ENCODE data around the gene PDE4D.

PDE4D gene

GRCh38 chr5:59496524-59497134 lies 396.9 kb downstream of the PDE4D start:
- DNase-seq: peak; percentile 45
- no peaks in the 10 kb centered on the region for H3K79me2 ChIP-seq (ENCODE audit: low read length)
- no peak overlapping the region for H3K9ac ChIP-seq (ENCODE audit: low read length)
- no peaks in the 10 kb centered on the region for H3F3A ChIP-seq (ENCODE audit: insufficient read depth, low read length)
- no peaks in the 10 kb centered on the region for H3K36me3 ChIP-seq (replicated peaks; ENCODE audit: insufficient read depth, low read length)
- H3K4me1 ChIP-seq (ENCODE audit: low read length): peaks cover 10% of the 10 kb centered on the region; the same call in 1 of the 2 replicates
- H3K4me2 ChIP-seq (ENCODE audit: low read depth, low read length): no peak overlapping the region
- no peaks in the 10 kb centered on the region for H3K9me3 ChIP-seq (replicated peaks; ENCODE audit: insufficient read depth, low read length)
- no peaks in the 10 kb centered on the region for H4K20me1 ChIP-seq (ENCODE audit: insufficient read depth, low read length)
- H3K9me2 ChIP-seq (replicated peaks; ENCODE audit: insufficient read depth, low read length): no peaks in the 10 kb centered on the region
- H3K27me3 ChIP-seq (replicated peaks; ENCODE audit: insufficient read depth, low read length): no peaks in the 10 kb centered on the region
- no peak overlapping the region for H3K4me3 ChIP-seq (ENCODE audit: low read length)
- no peak overlapping the region for H2AFZ ChIP-seq (ENCODE audit: low read length)
- no peak overlapping the region for H3K27ac ChIP-seq (ENCODE audit: low read length)
- peak; percentile 72 for TF ChIP-seq CTCF (IDR thresholded peaks at IDR 0.05; ENCODE audit: low read length)
- no peak for TF ChIP-seq EZH2 (optimal IDR thresholded peaks at IDR 0.05; ENCODE audit: low read depth, low read length)

GRCh38 chr5:59491945-59492344 lies 401.6 kb downstream of the PDE4D start:
- H3K79me2 ChIP-seq (ENCODE audit: low read length): no peaks in the 10 kb centered on the region
- no peak overlapping the region for H2AFZ ChIP-seq (ENCODE audit: low read length)
- H3K4me1 ChIP-seq (ENCODE audit: low read length): no peaks in the 10 kb centered on the region
- no peaks in the 10 kb centered on the region for H3K9me2 ChIP-seq (replicated peaks; ENCODE audit: insufficient read depth, low read length)
- H3K27me3 ChIP-seq (replicated peaks; ENCODE audit: insufficient read depth, low read length): no peaks in the 10 kb centered on the region
- no peak for DNase-seq
- H3F3A ChIP-seq (ENCODE audit: insufficient read depth, low read length): no peaks in the 10 kb centered on the region
- H4K20me1 ChIP-seq (ENCODE audit: insufficient read depth, low read length): no peaks in the 10 kb centered on the region
- TF ChIP-seq EZH2phosphoT487 (IDR thresholded peaks at IDR 0.05; ENCODE audit: low read length): no peak
- TF ChIP-seq EZH2 (optimal IDR thresholded peaks at IDR 0.05; ENCODE audit: low read depth, low read length): no peak
- TF ChIP-seq CTCF (IDR thresholded peaks at IDR 0.05; ENCODE audit: low read length): no peak
- no peak overlapping the region for H3K27ac ChIP-seq (ENCODE audit: low read length)
- no peak overlapping the region for H3K9ac ChIP-seq (ENCODE audit: low read length)
- H3K9me3 ChIP-seq (replicated peaks; ENCODE audit: insufficient read depth, low read length): no peaks in the 10 kb centered on the region
- no peaks in the 10 kb centered on the region for H3K36me3 ChIP-seq (replicated peaks; ENCODE audit: insufficient read depth, low read length)
- H3K4me2 ChIP-seq (ENCODE audit: low read depth, low read length): no peak overlapping the region
- no peak overlapping the region for H3K4me3 ChIP-seq (ENCODE audit: low read length)

- Histone ChIP-seq H3F3A (ENCODE audit: insufficient read depth, low read length) (no peaks in the 10 kb centered on the region), H3K4me2 (ENCODE audit: low read depth, low read length) (no peak overlapping the region), H3K9me2 (replicated peaks; ENCODE audit: insufficient read depth, low read length) (no peaks in the 10 kb centered on the region), H3K4me3 (ENCODE audit: low read length) (no peak overlapping the region), H3K9ac (ENCODE audit: low read length) (no peak overlapping the region), H3K79me2 (ENCODE audit: low read length) (no peaks in the 10 kb centered on the region), H4K20me1 (ENCODE audit: insufficient read depth, low read length) (no peaks in the 10 kb centered on the region), H3K27me3 (replicated peaks; ENCODE audit: insufficient read depth, low read length) (no peaks in the 10 kb centered on the region), H2AFZ (ENCODE audit: low read length) (no peak overlapping the region), H3K9me3 (replicated peaks; ENCODE audit: insufficient read depth, low read length) (no peaks in the 10 kb centered on the region), H3K27ac (ENCODE audit: low read length) (no peak overlapping the region), H3K36me3 (replicated peaks; ENCODE audit: insufficient read depth, low read length) (no peaks in the 10 kb centered on the region), H3K4me1 (ENCODE audit: low read length) (0 out of 2 replicates have a peak, but pooled peaks cover 5% of the 10 kb centered on the region)
- TF ChIP-seq EZH2phosphoT487 (IDR thresholded peaks at IDR 0.05; ENCODE audit: low read length) (no peak), EZH2 (optimal IDR thresholded peaks at IDR 0.05; ENCODE audit: low read depth, low read length) (no peak), CTCF (IDR thresholded peaks at IDR 0.05; ENCODE audit: low read length) (no peak)
- DNase-seq: no peak
Observed at GRCh38 chr5:59489551-59489950, 404.0 kb downstream of the PDE4D start.

Data from MM.1S (cell line).